ENCODE results near the gene SORCS2. TPM values are rescaled to one million over a fixed set of nuclear protein-coding genes. Genes with fewer than 3 reads are reported as not detected.

SORCS2 gene
- total RNA-seq, 2 experiments from 2014 or later, result 0.03 TPM; not detected in 1

- H4K20me1 ChIP-seq (ENCODE audit: insufficient read depth, low read length), result no peaks in the 10 kb centered on the region
- H3K9me2 ChIP-seq (ENCODE audit: insufficient read depth, low read length), result no peaks in the 10 kb centered on the region
- ChIA-PET POLR2A (no interaction called here), CTCF (ENCODE audit: unreplicated experiment) (no interaction called here)
- no peak overlapping the region for H3K4me3 ChIP-seq (ENCODE audit: low read depth, low read length, poor library complexity, severe bottlenecking)
- no peaks in the 10 kb centered on the region for H3K36me3 ChIP-seq (ENCODE audit: insufficient read depth, low read length)
- no TSS peak for BruUV-seq (replicated peaks)
- no peak overlapping the region for H3K27ac ChIP-seq (ENCODE audit: low read depth, low read length, poor library complexity, severe bottlenecking)
- H3K4me2 ChIP-seq (ENCODE audit: low read length), result no peak overlapping the region
- no peak overlapping the region for H2AFZ ChIP-seq (ENCODE audit: low read length)
- intact Hi-C loops (cut with micrococcal nuclease; ENCODE audit: unreplicated experiment), result no loop called here
- TF ChIP-seq EZH2phosphoT487 (IDR thresholded peaks at IDR 0.05; ENCODE audit: borderline replicate concordance, low read depth, low read length), result no peak
- no peak for TF ChIP-seq CTCF (conservative IDR thresholded peaks at IDR 0.05; ENCODE audit: low read length)
- peak; percentile 4 for DNase-seq (ENCODE audit: low spot score)
- no peaks in the 10 kb centered on the region for H3K4me1 ChIP-seq (ENCODE audit: insufficient read depth, low read length, poor library complexity, severe bottlenecking)
- H3K9me3 ChIP-seq (ENCODE audit: low read length), result no peaks in the 10 kb centered on the region
- no peaks in the 10 kb centered on the region for H3K79me2 ChIP-seq (ENCODE audit: insufficient read depth, low read depth, low read length)
These were observed 270.2 kb downstream of the SORCS2 start for GRCh38 chr4:7462509-7462971.

GRCh38 chr4:7463566-7464258 lies 271.4 kb downstream of the SORCS2 start:
- H3K4me2 ChIP-seq (ENCODE audit: low read length), result no peak overlapping the region
- no peaks in the 10 kb centered on the region for H3K4me1 ChIP-seq (ENCODE audit: insufficient read depth, low read length, poor library complexity, severe bottlenecking)
- no peaks in the 10 kb centered on the region for H4K20me1 ChIP-seq (ENCODE audit: insufficient read depth, low read length)
- POLR2A ChIA-PET, result no interaction called here
- CTCF ChIA-PET (ENCODE audit: unreplicated experiment), result no interaction called here
- no peaks in the 10 kb centered on the region for H3K9me2 ChIP-seq (ENCODE audit: insufficient read depth, low read length)
- H3K79me2 ChIP-seq (ENCODE audit: insufficient read depth, low read depth, low read length), result no peaks in the 10 kb centered on the region
- no TSS peak for BruUV-seq (replicated peaks)
- no peaks in the 10 kb centered on the region for H3K9me3 ChIP-seq (ENCODE audit: low read length)
- no peak overlapping the region for H3K4me3 ChIP-seq (ENCODE audit: low read depth, low read length, poor library complexity, severe bottlenecking)
- no peak for DNase-seq (ENCODE audit: low spot score)
- intact Hi-C loops (cut with micrococcal nuclease; ENCODE audit: unreplicated experiment), result no loop called here
- H2AFZ ChIP-seq (ENCODE audit: low read length), result no peak overlapping the region
- no peaks in the 10 kb centered on the region for H3K36me3 ChIP-seq (ENCODE audit: insufficient read depth, low read length)
- TF ChIP-seq EZH2phosphoT487 (IDR thresholded peaks at IDR 0.05; ENCODE audit: borderline replicate concordance, low read depth, low read length), result no peak
- no peak for TF ChIP-seq CTCF (conservative IDR thresholded peaks at IDR 0.05; ENCODE audit: low read length)
- H3K27ac ChIP-seq (ENCODE audit: low read depth, low read length, poor library complexity, severe bottlenecking), result no peak overlapping the region

- H3K4me1 ChIP-seq (ENCODE audit: insufficient read depth, low read length, poor library complexity, severe bottlenecking), result no peaks in the 10 kb centered on the region
- no peaks in the 10 kb centered on the region for H3K36me3 ChIP-seq (ENCODE audit: insufficient read depth, low read length)
- no peak overlapping the region for H3K27ac ChIP-seq (ENCODE audit: low read depth, low read length, poor library complexity, severe bottlenecking)
- no peak overlapping the region for H3K4me3 ChIP-seq (ENCODE audit: low read depth, low read length, poor library complexity, severe bottlenecking)
- no peak for DNase-seq (ENCODE audit: low spot score)
- BruUV-seq (replicated peaks), result no TSS peak
- TF ChIP-seq EZH2phosphoT487 (IDR thresholded peaks at IDR 0.05; ENCODE audit: borderline replicate concordance, low read depth, low read length) (no peak), CTCF (conservative IDR thresholded peaks at IDR 0.05; ENCODE audit: low read length) (no peak)
- no peaks in the 10 kb centered on the region for H3K9me3 ChIP-seq (ENCODE audit: low read length)
- no peak overlapping the region for H3K4me2 ChIP-seq (ENCODE audit: low read length)
- intact Hi-C loops (cut with micrococcal nuclease; ENCODE audit: unreplicated experiment), result no loop called here
- H4K20me1 ChIP-seq (ENCODE audit: insufficient read depth, low read length), result no peaks in the 10 kb centered on the region
- H2AFZ ChIP-seq (ENCODE audit: low read length), result no peak overlapping the region
- ChIA-PET POLR2A (no interaction called here), CTCF (ENCODE audit: unreplicated experiment) (no interaction called here)
- no peaks in the 10 kb centered on the region for H3K79me2 ChIP-seq (ENCODE audit: insufficient read depth, low read depth, low read length)
- no peaks in the 10 kb centered on the region for H3K9me2 ChIP-seq (ENCODE audit: insufficient read depth, low read length)
These were observed 271.9 kb downstream of the SORCS2 start for GRCh38 chr4:7464259-7464655.

All from OCI-LY7 (cell line).